GM12891 (cell line): ENCODE measurements around the gene SNX24.

Source experiments
- POLR2A ChIP-seq: IDR thresholded peaks from 2 replicates; pipeline ENCODE4 v1.6.1; 2011; ENCODE audit warnings: low read depth, low read length, control low read depth
- POLR2AphosphoS5 ChIP-seq: IDR thresholded peaks from 2 replicates; pipeline ENCODE4 v1.6.1; 2011; ENCODE audit warnings: low read depth, low read length, control low read depth
- POU2F2 ChIP-seq: IDR thresholded peaks from 2 replicates; pipeline ENCODE4 v1.6.1; 2011; ENCODE audit warnings: low read depth, mild to moderate bottlenecking, control low read depth, low read length, moderate library complexity
- SPI1 ChIP-seq: IDR thresholded peaks from 2 replicates; pipeline ENCODE4 v1.6.1; 2011; ENCODE audit warnings: low read depth, low read length, control low read depth
- TAF1 ChIP-seq: IDR thresholded peaks from 2 replicates; pipeline ENCODE4 v1.6.1; 2011; ENCODE audit warnings: low read depth, low read length, control low read depth

- TF ChIP-seq POLR2A = no peak
- no peak for TF ChIP-seq POLR2AphosphoS5
- no peak for TF ChIP-seq SPI1
- no peak for TF ChIP-seq TAF1
- no peak for TF ChIP-seq POU2F2
These were observed 155.3 kb downstream of the SNX24 start for GRCh38 chr5:123000731-123001130.
